Activated CD8-positive, alpha-beta T cell treated with anti-CD3 and anti-CD28 coated beads, Interleukin-2, amount 10 ng/mL, durations not matched to agents 7 days and 5 days (primary cell): ENCODE measurements around the gene GSTM3. TPM values are rescaled to one million over a fixed set of nuclear protein-coding genes. Genes with fewer than 3 reads are reported as not detected.
"Not testable (repeated sequence)": the region's sequence is repeated elsewhere in the genome, so short reads cannot be mapped to it uniquely, and the experiment has no call there.

ENCODE experiments used
- ATAC-seq: fragments of 150-1000 bp; cut with Tn5 transposase; one replicate; pipeline ENCODE4 v1.10.0; 2021; ENCODE audit warnings: moderate library complexity
- CTCF ChIA-PET: fragments of 350-600 bp; sonication (Branson Sonifier 250); formaldehyde crosslinking; loops from one replicate; lab custom pipeline; 2021; ENCODE audit warnings: antibody characterized with exemption; lab: Charles Lee
- POLR2A ChIA-PET: fragments of 350-600 bp; sonication (Branson Sonifier 250); formaldehyde crosslinking; loops from one replicate; lab custom pipeline; 2021; ENCODE audit warnings: antibody characterized with exemption; lab: Charles Lee
- DNase-seq: peaks from one replicate; pipeline ENCODE4 v3.0.0-alpha.2; 2020
- H3K27ac Mint-ChIP-seq: one replicate; pipeline ENCODE4 v1.8.0; 2021; ENCODE audit warnings: mild to moderate bottlenecking, mixed read lengths
- H3K27me3 Mint-ChIP-seq: one replicate; pipeline ENCODE4 v1.8.0; 2021; ENCODE audit warnings: low read depth, mixed read lengths
- H3K36me3 Mint-ChIP-seq: one replicate; pipeline ENCODE4 v1.8.0; 2021; ENCODE audit warnings: low read depth, mixed read lengths
- H3K4me1 Mint-ChIP-seq: one replicate; pipeline ENCODE4 v1.8.0; 2021; ENCODE audit warnings: low read depth, mixed read lengths
- H3K4me3 Mint-ChIP-seq: one replicate; pipeline ENCODE4 v1.8.0; 2021; ENCODE audit warnings: mild to moderate bottlenecking, mixed read lengths
- H3K9me3 Mint-ChIP-seq: one replicate; pipeline ENCODE4 v1.8.0; 2022; ENCODE audit warnings: mixed read lengths; ENCODE audit not compliant: insufficient read depth
- total RNA-seq, 2 experiments: library from RNA; stranded (reverse); gene quantifications; one replicate each; pipeline ENCODE4 v1.2.3, GENCODE V29; 2021

Gene GSTM3
- total RNA-seq, 2 experiments from 2014 or later, result 5.8 to 7.6 TPM

GRCh38 chr1:109760581-109761226, 19.9 kb upstream of the GSTM3 start:
- no peak for ATAC-seq
- Mint-ChIP-seq H3K27ac (peak overlapping the region; percentile 23), H3K27me3 (peaks cover 4% of the 10 kb centered on the region), H3K4me3 (no peak overlapping the region), H3K36me3 (no peaks in the 10 kb centered on the region), H3K4me1 (peaks cover 2% of the 10 kb centered on the region), H3K9me3 (no peaks in the 10 kb centered on the region)
- CTCF ChIA-PET, result interaction anchor here (1.1 kb wide), 1 partner anchor 215 kb away, joined by 3 read pairs; no protein-coding TSS in a partner anchor
- DNase-seq, result no peak
- POLR2A ChIA-PET, result no interaction called here

GRCh38 chr1:109759513-109760334, 18.9 kb upstream of the GSTM3 start:
- Mint-ChIP-seq H3K9me3 (no peaks in the 10 kb centered on the region), H3K36me3 (no peaks in the 10 kb centered on the region), H3K27me3 (peaks cover 4% of the 10 kb centered on the region), H3K27ac (no peak overlapping the region), H3K4me1 (peaks cover 2% of the 10 kb centered on the region), H3K4me3 (no peak overlapping the region)
- POLR2A ChIA-PET, result no interaction called here
- DNase-seq (no peak), ATAC-seq (no peak)
- CTCF ChIA-PET, result interaction anchor here (0.8 to 1.1 kb wide), 3 partner anchors 214 to 294 kb away, joined by 3 read pairs; partner anchors contain the start of gene AHCYL1

- H3K36me3 Mint-ChIP-seq, result no peaks in the 10 kb centered on the region
- peaks cover 2% of the 10 kb centered on the region for H3K4me1 Mint-ChIP-seq
- H3K27me3 Mint-ChIP-seq, result peaks cover 6% of the 10 kb centered on the region
- DNase-seq (no peak), ATAC-seq (no peak)
- H3K9me3 Mint-ChIP-seq, result no peaks in the 10 kb centered on the region
- no peak overlapping the region for H3K27ac Mint-ChIP-seq
- ChIA-PET POLR2A (no interaction called here), CTCF (interaction anchor here (1.5 to 1.7 kb wide), 2 partner anchors 17 to 118 kb away, joined by 4 to 8 read pairs; no protein-coding TSS in a partner anchor)
- H3K4me3 Mint-ChIP-seq, result no peak overlapping the region
Observed at GRCh38 chr1:109757936-109758786, 17.3 kb upstream of the GSTM3 start.

- H3K9me3 Mint-ChIP-seq, result no peaks in the 10 kb centered on the region
- CTCF ChIA-PET, result interaction anchor here (1.2 to 4.4 kb wide), 4 partner anchors 18 to 227 kb away, joined by 4 to 16 read pairs (median 6); partner anchors contain the start of gene AHCYL1
Observed at GRCh38 chr1:109756848-109757521, 16.1 kb upstream of the GSTM3 start.

GRCh38 chr1:109756325-109756724, 15.5 kb upstream of the GSTM3 start:
- H3K27ac Mint-ChIP-seq, ATAC-seq, H3K36me3 Mint-ChIP-seq, DNase-seq, POLR2A ChIA-PET, H3K9me3 Mint-ChIP-seq, H3K27me3 Mint-ChIP-seq, H3K4me1 Mint-ChIP-seq, H3K4me3 Mint-ChIP-seq: not testable (repeated sequence)
- CTCF ChIA-PET, result interaction anchor here (1.2 to 4.4 kb wide), 3 partner anchors 19 to 228 kb away, joined by 5 to 16 read pairs (median 8); partner anchors contain the start of gene AHCYL1

More at GRCh38 chr1:109756848-109757521, 16.1 kb upstream of the GSTM3 start:
- ATAC-seq, result no peak
- POLR2A ChIA-PET, result no interaction called here
- no peaks in the 10 kb centered on the region for H3K4me1 Mint-ChIP-seq
- no peaks in the 10 kb centered on the region for H3K36me3 Mint-ChIP-seq
- no peak overlapping the region for H3K4me3 Mint-ChIP-seq
- H3K27ac Mint-ChIP-seq, result no peak overlapping the region
- no peak for DNase-seq
- H3K27me3 Mint-ChIP-seq, result peaks cover 6% of the 10 kb centered on the region

GRCh38 chr1:109754738-109755137, 13.9 kb upstream of the GSTM3 start:
- CTCF ChIA-PET, result interaction anchor here (1.5 to 4.4 kb wide), 3 partner anchors 22 to 229 kb away, joined by 4 to 16 read pairs (median 6); partner anchors contain the start of gene AHCYL1
- H3K9me3 Mint-ChIP-seq, result no peaks in the 10 kb centered on the region
- H3K4me1 Mint-ChIP-seq, result no peaks in the 10 kb centered on the region
- peaks cover 6% of the 10 kb centered on the region for H3K27me3 Mint-ChIP-seq
- H3K27ac Mint-ChIP-seq, result no peak overlapping the region
- ATAC-seq (no peak), DNase-seq (no peak)
- H3K4me3 Mint-ChIP-seq, result no peak overlapping the region
- H3K36me3 Mint-ChIP-seq, result no peaks in the 10 kb centered on the region
- POLR2A ChIA-PET, result no interaction called here

GRCh38 chr1:109751531-109752260, 10.9 kb upstream of the GSTM3 start:
- POLR2A ChIA-PET, result interaction anchor here (0.6 kb wide), 1 partner anchor 307 kb away, joined by 3 read pairs; no protein-coding TSS in a partner anchor

GRCh38 chr1:109750920-109751319, 10.1 kb upstream of the GSTM3 start:
- no peak overlapping the region for H3K4me3 Mint-ChIP-seq
- no peaks in the 10 kb centered on the region for H3K36me3 Mint-ChIP-seq
- DNase-seq (no peak), ATAC-seq (no peak)
- H3K27me3 Mint-ChIP-seq, result peaks cover 19% of the 10 kb centered on the region
- H3K9me3 Mint-ChIP-seq, result no peaks in the 10 kb centered on the region
- H3K4me1 Mint-ChIP-seq, result no peaks in the 10 kb centered on the region
- POLR2A ChIA-PET, result no interaction called here
- CTCF ChIA-PET, result interaction anchor here (0.8 to 3.6 kb wide), 3 partner anchors 111 to 234 kb away, joined by 3 to 19 read pairs (median 10); partner anchors contain the start of gene AHCYL1
- H3K27ac Mint-ChIP-seq, result no peak overlapping the region

More at GRCh38 chr1:109751531-109752260, 10.9 kb upstream of the GSTM3 start:
- H3K4me3 Mint-ChIP-seq, result no peak overlapping the region
- H3K4me1 Mint-ChIP-seq, result no peaks in the 10 kb centered on the region
- H3K27ac Mint-ChIP-seq, result no peak overlapping the region
- DNase-seq (no peak), ATAC-seq (no peak)
- H3K27me3 Mint-ChIP-seq, result peaks cover 18% of the 10 kb centered on the region
- H3K9me3 Mint-ChIP-seq, result no peaks in the 10 kb centered on the region
- H3K36me3 Mint-ChIP-seq, result no peaks in the 10 kb centered on the region
- CTCF ChIA-PET, result interaction anchor here (0.8 to 3.6 kb wide), 4 partner anchors 112 to 233 kb away, joined by 3 to 19 read pairs (median 3); partner anchors contain the start of gene AHCYL1

- no peaks in the 10 kb centered on the region for H3K36me3 Mint-ChIP-seq
- no peak for DNase-seq
- ChIA-PET CTCF (interaction anchor here (0.9 to 3.6 kb wide), 5 partner anchors 26 to 234 kb away, joined by 3 to 19 read pairs (median 7); partner anchors contain the start of gene AHCYL1), POLR2A (no interaction called here)
- H3K4me1 Mint-ChIP-seq, result no peaks in the 10 kb centered on the region
- no peak overlapping the region for H3K27ac Mint-ChIP-seq
- ATAC-seq, result no peak
- peaks cover 17% of the 10 kb centered on the region for H3K27me3 Mint-ChIP-seq
- no peaks in the 10 kb centered on the region for H3K9me3 Mint-ChIP-seq
- H3K4me3 Mint-ChIP-seq, result no peak overlapping the region
Observed at GRCh38 chr1:109750241-109750882, 9.5 kb upstream of the GSTM3 start.

- no peaks in the 10 kb centered on the region for H3K36me3 Mint-ChIP-seq
- H3K4me3 Mint-ChIP-seq, result no peak overlapping the region
- CTCF ChIA-PET, result interaction anchor here (0.9 to 3.6 kb wide), 5 partner anchors 27 to 235 kb away, joined by 3 to 19 read pairs (median 7); partner anchors contain the start of gene AHCYL1
- no peaks in the 10 kb centered on the region for H3K9me3 Mint-ChIP-seq
- peaks cover 18% of the 10 kb centered on the region for H3K27me3 Mint-ChIP-seq
- H3K27ac Mint-ChIP-seq, result no peak overlapping the region
- no peak for ATAC-seq
- POLR2A ChIA-PET, result interaction anchor here (1.0 kb wide), 1 partner anchor 11 kb away, joined by 3 read pairs; no protein-coding TSS in a partner anchor
- H3K4me1 Mint-ChIP-seq, result no peaks in the 10 kb centered on the region
- DNase-seq, result no peak
Observed at GRCh38 chr1:109749221-109749620, 8.4 kb upstream of the GSTM3 start.
